Activated T-helper 2 cell treated with anti-CD3 and anti-CD28 coated beads, Interferon-gamma antibody, Interleukin-2, Interleukin-4, amounts not matched to agents 10 μg/mL and 5 μg/mL and 100 μg/mL, durations not matched to agents 14 hours and 24 hours and 36 hours (primary cell): ENCODE results near the gene NOXO1. TPM values are rescaled to one million over a fixed set of nuclear protein-coding genes. Genes with fewer than 3 reads are reported as not detected.

Experiments used
- DNase-seq: peaks from one replicate; pipeline ENCODE4 v3.0.0; 2021; ENCODE audit warnings: low spot score
- H3K27ac Mint-ChIP-seq: one replicate; pipeline ENCODE4 v1.8.0; 2021; ENCODE audit warnings: mixed read lengths
- H3K27me3 Mint-ChIP-seq: one replicate; pipeline ENCODE4 v1.8.0; 2021; ENCODE audit warnings: low read depth, mixed read lengths
- H3K36me3 Mint-ChIP-seq: one replicate; pipeline ENCODE4 v1.8.0; 2021; ENCODE audit warnings: low read depth, mixed read lengths
- H3K4me1 Mint-ChIP-seq: one replicate; pipeline ENCODE4 v1.8.0; 2021; ENCODE audit warnings: low read depth, mixed read lengths
- H3K4me3 Mint-ChIP-seq: one replicate; pipeline ENCODE4 v1.8.0; 2021; ENCODE audit warnings: low read depth, mild to moderate bottlenecking, moderate library complexity, mixed read lengths
- H3K9me3 Mint-ChIP-seq: one replicate; pipeline ENCODE4 v1.8.0; 2021; ENCODE audit warnings: mixed read lengths
- intact Hi-C: fragments of 100-400 bp; cut with micrococcal nuclease; formaldehyde crosslinking; loops from one replicate; pipeline ENCODE4 v1.15.1; 2023
- total RNA-seq: library from RNA; stranded (reverse); gene quantifications from 2 replicates; pipeline ENCODE4 v1.2.3, GENCODE V29; 2022

NOXO1 gene
- total RNA-seq, 1 donor from 2014 or later = 0.23 TPM

- intact Hi-C loops = no loop called here
- DNase-seq = no peak
- H3K27me3 Mint-ChIP-seq = no peaks in the 10 kb centered on the region
These were observed 19.8 kb upstream of the NOXO1 start for GRCh38 chr16:2001035-2001434.

DNA sequence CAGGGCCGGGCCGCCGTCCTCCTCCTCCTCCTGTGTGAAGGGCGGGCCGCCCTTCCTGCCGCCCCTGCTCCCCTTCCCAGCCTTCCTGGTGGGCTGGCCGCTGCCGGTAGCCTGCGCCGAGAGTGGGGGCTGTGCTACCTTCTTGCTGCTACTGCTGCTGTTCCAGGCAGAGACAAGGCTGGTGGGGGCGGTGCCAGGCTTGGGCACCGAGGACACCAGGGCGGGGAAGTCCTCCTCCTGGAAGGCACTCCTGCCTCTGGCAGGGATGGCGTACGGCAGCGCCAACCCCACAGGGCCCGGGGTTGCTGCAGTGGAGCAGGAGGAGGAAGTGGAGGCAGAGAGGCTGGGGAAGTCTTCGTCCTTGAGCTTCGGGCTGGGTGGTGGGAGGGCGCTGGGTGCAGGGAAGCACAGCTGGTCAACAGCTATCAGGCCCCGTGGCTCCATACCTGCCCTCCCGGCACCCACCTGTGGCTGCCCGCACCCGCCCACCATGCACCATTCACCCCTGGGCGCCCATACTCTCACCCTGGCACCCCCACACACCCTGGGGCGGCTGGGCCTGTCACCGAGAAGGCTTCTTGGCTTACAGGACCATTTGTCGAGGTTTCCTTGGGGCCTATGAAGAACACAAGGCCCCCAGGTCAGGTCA lies 18.7 kb upstream of the NOXO1 start:
- no peaks in the 10 kb centered on the region for H3K9me3 Mint-ChIP-seq

More at GRCh38 chr16:2001035-2001434, 19.8 kb upstream of the NOXO1 start:
- Mint-ChIP-seq H3K27ac (no peak overlapping the region), H3K36me3 (peaks cover 32% of the 10 kb centered on the region), H3K4me1 (peaks cover 3% of the 10 kb centered on the region), H3K4me3 (no peak overlapping the region), H3K9me3 (no peaks in the 10 kb centered on the region)

DNA sequence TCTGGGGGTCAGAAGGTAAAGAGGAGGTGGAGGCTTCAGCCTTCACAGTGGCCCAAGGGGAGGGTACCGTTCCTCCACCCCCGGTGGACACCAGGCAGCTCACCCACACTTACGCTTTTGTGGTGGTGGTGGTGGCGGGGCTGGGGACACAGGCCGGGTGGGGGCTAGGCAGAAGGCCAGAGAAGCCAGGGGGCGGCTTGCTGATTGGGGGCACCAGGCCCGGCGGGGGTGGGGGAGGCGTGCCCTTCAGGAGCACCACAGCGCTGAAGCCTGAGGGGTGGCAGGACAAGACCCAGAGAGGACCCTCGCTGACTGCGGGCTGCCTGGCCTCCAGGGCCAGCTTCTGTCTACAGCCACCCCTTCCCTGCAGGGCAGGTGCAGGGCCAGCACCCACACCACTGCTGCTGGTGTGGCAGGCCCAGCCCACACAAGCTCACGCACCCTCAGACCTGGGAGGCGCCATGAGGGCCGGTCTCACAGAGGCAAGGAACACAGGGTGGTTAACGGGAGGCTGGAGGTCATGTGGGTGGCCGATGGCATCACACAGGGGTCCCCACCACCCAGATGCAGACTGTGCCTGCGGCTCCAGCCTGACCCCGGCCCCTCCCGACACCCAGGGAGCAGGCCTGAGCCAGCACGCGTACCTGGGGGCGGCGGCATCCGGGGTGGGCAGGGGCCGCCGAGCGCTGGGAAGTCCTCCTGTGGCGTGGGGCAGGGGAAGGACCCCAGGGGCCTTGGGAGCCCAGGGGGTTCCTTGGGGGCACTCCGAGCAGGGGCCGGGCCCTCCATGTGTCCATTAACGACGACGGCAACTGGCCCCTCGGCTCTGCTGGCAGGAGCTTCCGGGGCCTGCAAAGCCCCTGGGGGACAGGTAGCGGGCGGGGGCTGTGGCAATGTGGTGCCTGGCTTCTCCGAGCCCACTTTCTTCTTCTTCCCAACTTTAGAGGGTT lies 17.9 kb upstream of the NOXO1 start:
- Mint-ChIP-seq H3K4me3 (no peak overlapping the region), H3K9me3 (no peaks in the 10 kb centered on the region)
- intact Hi-C loops = no loop called here

More for the DNA sequence above, 18.7 kb upstream of the NOXO1 start:
- intact Hi-C loops = no loop called here
- Mint-ChIP-seq H3K27ac (no peak overlapping the region), H3K27me3 (no peaks in the 10 kb centered on the region), H3K4me3 (no peak overlapping the region), H3K36me3 (peaks cover 32% of the 10 kb centered on the region), H3K4me1 (peaks cover 3% of the 10 kb centered on the region)
- no peak for DNase-seq

GRCh38 chr16:1998360-1998835 lies 17.1 kb upstream of the NOXO1 start:
- no peaks in the 10 kb centered on the region for H3K27me3 Mint-ChIP-seq
- intact Hi-C loops = no loop called here
- H3K4me3 Mint-ChIP-seq = no peak overlapping the region
- H3K27ac Mint-ChIP-seq = no peak overlapping the region
- DNase-seq = no peak
- H3K9me3 Mint-ChIP-seq = no peaks in the 10 kb centered on the region
- peaks cover 32% of the 10 kb centered on the region for H3K36me3 Mint-ChIP-seq
- peaks cover 3% of the 10 kb centered on the region for H3K4me1 Mint-ChIP-seq

More for the DNA sequence above, 17.9 kb upstream of the NOXO1 start:
- H3K27ac Mint-ChIP-seq = no peak overlapping the region
- DNase-seq = no peak
- no peaks in the 10 kb centered on the region for H3K27me3 Mint-ChIP-seq
- peaks cover 3% of the 10 kb centered on the region for H3K4me1 Mint-ChIP-seq
- peaks cover 32% of the 10 kb centered on the region for H3K36me3 Mint-ChIP-seq

- Mint-ChIP-seq H3K27ac (peak overlapping the region; percentile 21), H3K9me3 (no peaks in the 10 kb centered on the region), H3K4me3 (no peak overlapping the region), H3K4me1 (peaks cover 3% of the 10 kb centered on the region), H3K27me3 (no peaks in the 10 kb centered on the region), H3K36me3 (peaks cover 32% of the 10 kb centered on the region)
- intact Hi-C loops = no loop called here
- DNase-seq = no peak
These were observed 16.5 kb upstream of the NOXO1 start for GRCh38 chr16:1997494-1998359.

DNA sequence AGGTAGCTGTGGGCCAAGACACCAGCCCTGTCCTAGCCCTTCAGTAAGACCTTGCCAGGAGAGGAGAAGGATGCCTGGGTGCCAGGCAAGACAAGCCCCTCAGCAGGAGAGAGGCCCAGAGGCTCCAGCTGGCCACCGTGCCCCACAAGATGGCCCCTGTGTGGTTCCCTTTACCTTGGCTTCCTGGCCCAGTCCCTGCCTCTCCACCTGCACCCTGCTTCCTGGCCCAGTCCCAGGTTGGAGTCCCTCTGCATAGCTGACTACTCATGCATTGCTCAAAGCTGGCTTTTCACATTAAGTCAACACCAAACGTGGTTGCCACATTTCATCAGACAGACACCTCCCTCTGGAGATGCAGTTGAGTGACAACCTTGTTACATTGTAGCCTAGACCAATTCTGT lies 12.5 kb upstream of the NOXO1 start:
- Mint-ChIP-seq H3K9me3 (no peaks in the 10 kb centered on the region), H3K4me1 (peaks cover 11% of the 10 kb centered on the region), H3K36me3 (peaks cover 21% of the 10 kb centered on the region), H3K27me3 (peaks cover 7% of the 10 kb centered on the region), H3K27ac (peak overlapping the region; percentile 64), H3K4me3 (no peak overlapping the region)
- no peak for DNase-seq
- intact Hi-C loops = no loop called here

DNA sequence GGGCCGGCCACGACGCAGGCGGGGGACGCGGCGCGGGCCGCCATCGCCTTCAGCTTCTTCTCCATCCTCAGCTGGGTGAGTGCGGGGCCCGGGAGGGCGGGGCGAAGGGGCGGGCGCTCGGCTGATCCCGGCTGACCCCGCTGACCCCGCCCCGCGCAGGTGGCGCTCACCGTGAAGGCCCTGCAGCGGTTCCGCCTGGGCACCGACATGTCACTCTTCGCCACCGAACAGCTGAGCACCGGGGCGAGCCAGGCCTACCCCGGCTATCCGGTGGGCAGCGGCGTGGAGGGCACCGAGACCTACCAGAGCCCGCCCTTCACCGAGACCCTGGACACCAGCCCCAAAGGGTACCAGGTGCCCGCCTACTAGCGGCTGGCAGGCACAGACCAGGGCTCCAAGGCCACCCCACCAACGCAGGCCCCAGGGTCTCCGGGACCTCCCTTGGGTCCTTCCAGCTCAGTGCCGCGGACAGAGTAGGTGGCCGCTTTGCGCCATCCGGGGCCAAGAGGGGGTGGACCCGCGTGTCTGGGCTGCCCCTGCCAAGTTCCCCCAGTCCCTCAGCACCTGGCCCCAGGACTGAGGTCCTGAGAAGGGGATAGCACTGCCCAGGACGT lies 11.5 kb upstream of the NOXO1 start:
- Mint-ChIP-seq H3K27ac (no peak overlapping the region), H3K4me1 (peaks cover 11% of the 10 kb centered on the region), H3K36me3 (peaks cover 19% of the 10 kb centered on the region), H3K9me3 (no peaks in the 10 kb centered on the region), H3K27me3 (peaks cover 10% of the 10 kb centered on the region), H3K4me3 (no peak overlapping the region)
- no peak for DNase-seq
- intact Hi-C loops = loop anchor here (1.0 kb wide), 1 partner anchor 16 kb away; the partner anchor contains the start of gene ZNF598

- no peaks in the 10 kb centered on the region for H3K9me3 Mint-ChIP-seq
- peaks cover 11% of the 10 kb centered on the region for H3K4me1 Mint-ChIP-seq
- H3K36me3 Mint-ChIP-seq = peaks cover 18% of the 10 kb centered on the region
- DNase-seq = peak; percentile 90
- peak overlapping the region; percentile 42 for H3K27ac Mint-ChIP-seq
- peaks cover 10% of the 10 kb centered on the region for H3K27me3 Mint-ChIP-seq
- intact Hi-C loops = loop anchor here (1.0 to 2.0 kb wide), 2 partner anchors 17 to 27 kb away; partner anchors contain the start of genes RPS2 and ZNF598
- peak overlapping the region; percentile 52 for H3K4me3 Mint-ChIP-seq
These were observed 10.9 kb upstream of the NOXO1 start for GRCh38 chr16:1991948-1992703.

GRCh38 chr16:1991588-1991947 lies 10.3 kb upstream of the NOXO1 start:
- Mint-ChIP-seq H3K27ac (peak overlapping the region; percentile 76), H3K9me3 (no peaks in the 10 kb centered on the region), H3K27me3 (peaks cover 10% of the 10 kb centered on the region), H3K4me1 (peaks cover 8% of the 10 kb centered on the region), H3K4me3 (peak overlapping the region; percentile 74), H3K36me3 (peaks cover 22% of the 10 kb centered on the region)
- intact Hi-C loops = loop anchor here (2.0 kb wide), 1 partner anchor 27 kb away; the partner anchor contains the start of gene RPS2
- DNase-seq = no peak

- no peaks in the 10 kb centered on the region for H3K9me3 Mint-ChIP-seq
- peak overlapping the region; percentile 74 for H3K4me3 Mint-ChIP-seq
- no peak for DNase-seq
- H3K4me1 Mint-ChIP-seq = peaks cover 8% of the 10 kb centered on the region
- peak overlapping the region; percentile 76 for H3K27ac Mint-ChIP-seq
- peaks cover 26% of the 10 kb centered on the region for H3K36me3 Mint-ChIP-seq
- intact Hi-C loops = loop anchor here (2.0 kb wide), 1 partner anchor 26 kb away; the partner anchor contains the start of gene RPS2
- peaks cover 10% of the 10 kb centered on the region for H3K27me3 Mint-ChIP-seq
These were observed 9.9 kb upstream of the NOXO1 start for GRCh38 chr16:1991135-1991551.

DNA sequence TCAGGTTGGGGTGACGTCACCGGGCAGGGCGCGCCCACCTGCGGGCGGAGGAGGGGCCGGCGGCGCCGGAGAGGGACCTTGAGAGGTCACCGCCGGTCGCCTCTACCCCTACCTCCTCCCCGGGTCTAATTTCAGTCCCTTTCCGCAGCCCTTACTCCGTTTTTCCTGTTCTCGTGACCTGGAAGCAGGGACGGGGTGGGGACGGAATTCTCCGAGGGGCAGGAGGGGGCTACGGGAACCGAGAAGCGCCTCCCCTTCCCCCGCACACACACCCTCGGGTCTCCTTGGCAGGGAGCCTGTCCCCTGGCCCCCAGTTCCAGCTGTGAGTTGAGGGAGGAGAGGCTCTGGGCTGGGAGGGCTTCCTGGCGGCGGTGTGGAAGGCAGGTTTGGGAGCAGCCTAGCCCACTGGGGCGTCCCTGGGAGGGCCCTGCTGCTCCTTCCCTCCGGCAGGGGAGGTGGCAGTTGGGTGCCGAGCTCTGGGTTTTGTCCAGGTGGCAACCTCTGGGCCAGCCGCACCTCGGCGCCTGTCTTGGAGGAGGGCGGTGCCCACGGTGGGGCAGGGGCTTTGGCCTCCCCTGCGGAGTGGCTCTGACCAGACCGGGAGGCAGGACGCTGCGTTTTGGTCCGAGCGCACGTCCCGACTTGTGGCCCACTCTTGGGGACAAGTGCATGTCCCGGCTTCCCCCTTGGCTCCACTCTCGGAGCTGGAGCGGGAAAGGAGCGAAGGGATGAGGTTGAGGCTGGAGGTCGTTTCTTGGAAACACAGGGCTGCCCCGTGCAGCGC lies 9.3 kb upstream of the NOXO1 start:
- peaks cover 10% of the 10 kb centered on the region for H3K27me3 Mint-ChIP-seq
- no peak for DNase-seq
- peak overlapping the region; percentile 74 for H3K4me3 Mint-ChIP-seq
- H3K36me3 Mint-ChIP-seq = peaks cover 30% of the 10 kb centered on the region
- H3K27ac Mint-ChIP-seq = peak overlapping the region; percentile 76
- no peaks in the 10 kb centered on the region for H3K9me3 Mint-ChIP-seq
- peaks cover 8% of the 10 kb centered on the region for H3K4me1 Mint-ChIP-seq
- intact Hi-C loops = loop anchor here (2.0 kb wide), 1 partner anchor 26 kb away; the partner anchor contains the start of gene RPS2
